Measurements from ENCODE around the gene PPM1A.

The PPM1A gene

GRCh38 chr14:60229614-60230013 is 19.4 kb upstream of the PPM1A start:
- no peak for DNase-seq

- DNase-seq: no peak
Measured at GRCh38 chr14:60232185-60232584, 16.8 kb upstream of the PPM1A start.

GRCh38 chr14:60233251-60233650 is 15.8 kb upstream of the PPM1A start:
- DNase-seq: no peak

GRCh38 chr14:60233891-60234290 is 15.1 kb upstream of the PPM1A start:
- no peak for DNase-seq

- DNase-seq: no peak
Measured at GRCh38 chr14:60235440-60235839, 13.6 kb upstream of the PPM1A start.

- DNase-seq: no peak
Measured at GRCh38 chr14:60238955-60239354, 10.1 kb upstream of the PPM1A start.

- no peak for DNase-seq
Measured at GRCh38 chr14:60240139-60240856, 8.7 kb upstream of the PPM1A start.

- DNase-seq: no peak
Measured at GRCh38 chr14:60241091-60241490, 7.9 kb upstream of the PPM1A start.

- no peak for DNase-seq
Measured at GRCh38 chr14:60242429-60242828, 6.6 kb upstream of the PPM1A start.

GRCh38 chr14:60245380-60246177 is 3.4 kb upstream of the PPM1A start:
- DNase-seq: no peak

GRCh38 chr14:60247994-60248696 is 876 bp upstream of the PPM1A start:
- peak; percentile 71 to 85 for DNase-seq

GRCh38 chr14:60249321-60250256 is 568 bp downstream of the PPM1A start:
- DNase-seq: peak; percentile 65

- no peak for DNase-seq
Measured at GRCh38 chr14:60250257-60251035, 1.4 kb downstream of the PPM1A start.

- DNase-seq: no peak
Measured at GRCh38 chr14:60251877-60252276, 2.9 kb downstream of the PPM1A start.

- no peak for DNase-seq
Measured at GRCh38 chr14:60252630-60253029, 3.6 kb downstream of the PPM1A start.

GRCh38 chr14:60253649-60254048 is 4.6 kb downstream of the PPM1A start:
- DNase-seq: no peak

- no peak for DNase-seq
Measured at GRCh38 chr14:60254176-60254575, 5.2 kb downstream of the PPM1A start.

GRCh38 chr14:60257865-60258264 is 8.8 kb downstream of the PPM1A start:
- no peak for DNase-seq

- DNase-seq: no peak
Measured at GRCh38 chr14:60265163-60265562, 16.1 kb downstream of the PPM1A start.

- no peak for DNase-seq
Measured at GRCh38 chr14:60266021-60266937, 17.3 kb downstream of the PPM1A start.

- DNase-seq: no peak
Measured at GRCh38 chr14:60272177-60272576, 23.2 kb downstream of the PPM1A start.

Measured in stimulated activated CD4-positive, alpha-beta T cell treated with anti-CD3 and anti-CD28 coated beads, Interleukin-4, amount 100 ng/mL, for 4 hours (primary cell).